ENCODE data around the gene VAMP2. TPM values are rescaled to one million over a fixed set of nuclear protein-coding genes. Genes with fewer than 3 reads are reported as not detected.
A peak's percentile ranks its signal among the peaks of the same experiment; 100 is the strongest.

VAMP2 gene
- total and polyA plus RNA-seq, 10 of the 15 experiments (the other 5 are each of a cell fraction or from before 2014, with no cell fraction given), result 3.0 to 35.2 (median 25.0) TPM

GRCh38 chr17:8189711-8190477 is 27.1 kb upstream of the VAMP2 start, which contains the start of gene BORCS6 (continued):
- TF ChIP-seq BCL11A (IDR thresholded peaks at IDR 0.05; ENCODE audit: low read depth, low read length) (no peak), ZNF207 (IDR thresholded peaks at IDR 0.05; ENCODE audit: borderline replicate concordance) (peak; percentile 55; the same call in 1 of the 2 replicates), TAF1 (IDR thresholded peaks at IDR 0.05; ENCODE audit: borderline replicate concordance, low read depth, low read length) (peak; percentile 60; the same call in 1 of the 2 replicates), YY1 (IDR thresholded peaks at IDR 0.05; ENCODE audit: low read depth, low read length) (peak; percentile 74), NKRF (conservative IDR thresholded peaks at IDR 0.05) (peak; percentile 68; the same call in 1 of the 2 replicates), ZBTB40 (IDR thresholded peaks at IDR 0.05; ENCODE audit: borderline replicate concordance) (peak; percentile 73; the same call in 1 of the 2 replicates), ASH2L (IDR thresholded peaks at IDR 0.05; ENCODE audit: borderline replicate concordance, low read depth) (no peak), SREBF2 (IDR thresholded peaks at IDR 0.05; ENCODE audit: low read length) (peak; percentile 41; the same call in 1 of the 2 replicates), FOS (IDR thresholded peaks at IDR 0.05; ENCODE audit: borderline replicate concordance, extremely low read depth, insufficient read length) (peak; percentile 43), ZNF24 (IDR thresholded peaks at IDR 0.05) (no peak), IRF3 (IDR thresholded peaks at IDR 0.05) (peak; percentile 81), CTCF (IDR thresholded peaks at IDR 0.05 in 2 of 3, conservative IDR thresholded peaks at IDR 0.05 in 1 of 3; ENCODE audit: control insufficient read depth in 2 of 3, extremely low read depth in 1 of 3, insufficient read depth in 1 of 3, low read depth in 3 of 3, low read length in 3 of 3) (peak in 2 of 3 experiments; percentile 8 to 16; a peak in 2 of 6 replicates), MYC (IDR thresholded peaks at IDR 0.05; ENCODE audit: insufficient read depth, insufficient read length, insufficient replicate concordance, low read length, severe bottlenecking) (no peak), NR2F1 (conservative IDR thresholded peaks at IDR 0.05) (peak; percentile 37), SIN3A (IDR thresholded peaks at IDR 0.05; ENCODE audit: low read depth, low read length) (no peak; the same call in 1 of the 2 replicates), HDAC2 (IDR thresholded peaks at IDR 0.05) (no peak), ATF3 (IDR thresholded peaks at IDR 0.05; ENCODE audit: borderline replicate concordance, extremely low read depth, low read depth, low read length) (no peak), BMI1 (IDR thresholded peaks at IDR 0.05; ENCODE audit: borderline replicate concordance) (no peak), BHLHE40 (IDR thresholded peaks at IDR 0.05; ENCODE audit: borderline replicate concordance in 1 of 2, low read depth in 2 of 2, low read length in 1 of 2) (peak; percentile 59 to 68)

Measured in GM12878 (cell line).